Measurements from ENCODE around the gene HDGFL1.

Gene HDGFL1

GRCh38 chr6:22550971-22551670 lies 18.2 kb upstream of the HDGFL1 start:
- H3K4me1 ChIP-seq (ENCODE audit: control insufficient read depth, insufficient read depth, low read length), result no peaks in the 10 kb centered on the region
- no peaks in the 10 kb centered on the region for H3K9me3 ChIP-seq (ENCODE audit: control insufficient read depth, insufficient read depth, low read depth, low read length)
- POLR2A ChIA-PET, result no interaction called here
- H3K27ac ChIP-seq (ENCODE audit: extremely low read depth, low read depth, low read length), result no peak overlapping the region
- no peaks in the 10 kb centered on the region for H3K36me3 ChIP-seq (ENCODE audit: control insufficient read depth in 2 of 2, insufficient read depth in 1 of 2, low read length in 2 of 2)
- TF ChIP-seq FEZF1 (tag by site-specific recombination; IDR thresholded peaks at IDR 0.05), result no peak
- no peak for TF ChIP-seq MYNN (tag by site-specific recombination; IDR thresholded peaks at IDR 0.05; ENCODE audit: borderline replicate concordance)
- TF ChIP-seq ZNF146 (tag by site-specific recombination; IDR thresholded peaks at IDR 0.05), result no peak
- TF ChIP-seq ZNF518A (tag by site-specific recombination; conservative IDR thresholded peaks at IDR 0.05; ENCODE audit: low read depth), result no peak
- no peak for TF ChIP-seq SETDB1 (IDR thresholded peaks at IDR 0.05; ENCODE audit: insufficient read length, low read length)
- no peak for TF ChIP-seq ZNF302 (tag by site-specific recombination; IDR thresholded peaks at IDR 0.05; ENCODE audit: low read depth)
- no peak for TF ChIP-seq ZFP41 (tag by site-specific recombination; IDR thresholded peaks at IDR 0.05; ENCODE audit: borderline replicate concordance)
- TF ChIP-seq, protein P1, sequence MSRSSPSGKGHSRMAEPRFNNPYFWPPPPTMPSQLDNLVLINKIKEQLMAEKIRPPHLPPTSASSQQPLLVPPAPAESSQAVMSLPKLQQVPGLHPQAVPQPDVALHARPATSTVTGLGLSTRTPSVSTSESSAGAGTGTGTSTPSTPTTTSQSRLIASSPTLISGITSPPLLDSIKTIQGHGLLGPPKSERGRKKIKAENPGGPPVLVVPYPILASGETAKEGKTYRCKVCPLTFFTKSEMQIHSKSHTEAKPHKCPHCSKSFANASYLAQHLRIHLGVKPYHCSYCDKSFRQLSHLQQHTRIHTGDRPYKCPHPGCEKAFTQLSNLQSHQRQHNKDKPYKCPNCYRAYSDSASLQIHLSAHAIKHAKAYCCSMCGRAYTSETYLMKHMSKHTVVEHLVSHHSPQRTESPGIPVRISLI (tag by site-specific recombination; IDR thresholded peaks at IDR 0.05), result no peak
- TF ChIP-seq ZNF133 (tag by site-specific recombination; IDR thresholded peaks at IDR 0.05), result no peak
- H3K4me3 ChIP-seq (ENCODE audit: low read depth, low read length), result no peak overlapping the region
- CTCF ChIA-PET, result interaction anchor here (0.6 to 1.0 kb wide), 2 partner anchors 26 to 351 kb away, joined by 3 read pairs; no protein-coding TSS in a partner anchor

- H3K36me3 ChIP-seq (ENCODE audit: control insufficient read depth in 2 of 2, insufficient read depth in 1 of 2, low read length in 2 of 2), result no peaks in the 10 kb centered on the region
- H3K4me3 ChIP-seq (ENCODE audit: low read depth, low read length), result no peak overlapping the region
- H3K27ac ChIP-seq (ENCODE audit: extremely low read depth, low read depth, low read length), result no peak overlapping the region
- ChIA-PET CTCF (no interaction called here), POLR2A (no interaction called here)
- no peaks in the 10 kb centered on the region for H3K9me3 ChIP-seq (ENCODE audit: control insufficient read depth, insufficient read depth, low read depth, low read length)
- TF ChIP-seq, protein P2, sequence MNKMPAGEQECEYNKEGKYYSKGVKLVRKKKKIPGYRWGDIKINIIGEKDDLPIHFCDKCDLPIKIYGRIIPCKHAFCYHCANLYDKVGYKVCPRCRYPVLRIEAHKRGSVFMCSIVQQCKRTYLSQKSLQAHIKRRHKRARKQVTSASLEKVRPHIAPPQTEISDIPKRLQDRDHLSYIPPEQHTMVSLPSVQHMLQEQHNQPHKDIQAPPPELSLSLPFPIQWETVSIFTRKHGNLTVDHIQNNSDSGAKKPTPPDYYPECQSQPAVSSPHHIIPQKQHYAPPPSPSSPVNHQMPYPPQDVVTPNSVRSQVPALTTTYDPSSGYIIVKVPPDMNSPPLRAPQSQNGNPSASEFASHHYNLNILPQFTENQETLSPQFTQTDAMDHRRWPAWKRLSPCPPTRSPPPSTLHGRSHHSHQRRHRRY (tag by site-specific recombination; IDR thresholded peaks at IDR 0.05), result no peak
- no peak for TF ChIP-seq PRDM4 (tag by site-specific recombination; IDR thresholded peaks at IDR 0.05)
- TF ChIP-seq ZNF416 (tag by site-specific recombination; IDR thresholded peaks at IDR 0.05), result no peak
- TF ChIP-seq, protein P3, sequence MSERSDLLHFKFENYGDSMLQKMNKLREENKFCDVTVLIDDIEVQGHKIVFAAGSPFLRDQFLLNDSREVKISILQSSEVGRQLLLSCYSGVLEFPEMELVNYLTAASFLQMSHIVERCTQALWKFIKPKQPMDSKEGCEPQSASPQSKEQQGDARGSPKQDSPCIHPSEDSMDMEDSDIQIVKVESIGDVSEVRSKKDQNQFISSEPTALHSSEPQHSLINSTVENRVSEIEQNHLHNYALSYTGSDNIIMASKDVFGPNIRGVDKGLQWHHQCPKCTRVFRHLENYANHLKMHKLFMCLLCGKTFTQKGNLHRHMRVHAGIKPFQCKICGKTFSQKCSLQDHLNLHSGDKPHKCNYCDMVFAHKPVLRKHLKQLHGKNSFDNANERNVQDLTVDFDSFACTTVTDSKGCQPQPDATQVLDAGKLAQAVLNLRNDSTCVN (tag by site-specific recombination; optimal IDR thresholded peaks at IDR 0.05), result no peak
- no peak for TF ChIP-seq KLF9 (tag by site-specific recombination; IDR thresholded peaks at IDR 0.05; ENCODE audit: low read depth)
- TF ChIP-seq ZNF302 (tag by site-specific recombination; IDR thresholded peaks at IDR 0.05; ENCODE audit: low read depth), result no peak
- no peak for TF ChIP-seq ZFHX2 (tag by site-specific recombination; conservative IDR thresholded peaks at IDR 0.05)
- no peak for TF ChIP-seq ZNF692 (tag by site-specific recombination; IDR thresholded peaks at IDR 0.05)
- 0 out of 2 replicates have a peak, but pooled peaks cover 2% of the 10 kb centered on the region for H3K4me1 ChIP-seq (ENCODE audit: control insufficient read depth, insufficient read depth, low read length)
These were observed 13.1 kb upstream of the HDGFL1 start for GRCh38 chr6:22556266-22556665.

All from HEK293 (cell line).